HCT116 (cell line): ENCODE results near the gene ACER3. TPM values are rescaled to one million over a fixed set of nuclear protein-coding genes. Genes with fewer than 3 reads are reported as not detected.

Experiments
- ATAC-seq: fragments of 200-7000 bp; cut with Tn5 transposase; 2 replicates; pipeline ENCODE4 v1.9.1; 2020; ENCODE audit warnings: mild to moderate bottlenecking, moderate library complexity
- BruUV-seq: library from RNA; stranded (reverse); fragments of 400-500 nt; replicated peaks from 2 replicates; lab custom pipeline; 2021; lab: Mats Ljungman, UMichigan
- CTCF ChIA-PET: fragments of 300-600 bp; sonication (Branson Sonifier 250); formaldehyde crosslinking; loops from one replicate; lab custom pipeline; 2021; ENCODE audit warnings: antibody characterized with exemption; lab: Charles Lee
- POLR2A ChIA-PET: fragments of 300-600, 350-600 bp; sonication (Branson Sonifier 250); formaldehyde crosslinking; loops from one replicate; lab custom pipeline; 2021; ENCODE audit warnings: antibody characterized with exemption; lab: Charles Lee
- RAD21 ChIA-PET, 2 experiments: fragments of 300-600 bp; sonication (Branson Sonifier 250); formaldehyde crosslinking; loops; one replicate each; lab custom pipeline; 2023; ENCODE audit warnings: low total read pairs in 2 of 2; ENCODE audit not compliant: uncharacterized antibody in 2 of 2, unreplicated experiment in 2 of 2, low non-redundant PET in 1 of 2; lab: Charles Lee
- DNase-seq: peaks from one replicate; pipeline ENCODE4 v3.0.0-alpha.2; 2010; ENCODE audit warnings: low read depth, low spot score
- H2AFZ ChIP-seq: fragments of 200-600 bp; shearing (Covaris generic), sonication (generic); 2 replicates; pipeline ENCODE4 v1.6.1; 2017; ENCODE audit warnings: low read depth, mixed run types, mixed read lengths, antibody characterized with exemption, low read length; ENCODE audit not compliant: poor library complexity, severe bottlenecking
- H3K27ac ChIP-seq: 2 replicates; pipeline ENCODE4 v1.5.1; 2012; ENCODE audit warnings: low read depth, low read length
- H3K27me3 ChIP-seq: fragments of 200-600 bp; sonication (generic); 2 replicates; pipeline ENCODE4 v1.6.1; 2016; ENCODE audit warnings: mixed run types, low read length, mixed read lengths; ENCODE audit not compliant: insufficient read depth
- H3K36me3 ChIP-seq, 2 experiments: fragments of 200-500 bp in 1 of 2; fragments of 200-600 bp in 1 of 2; sonication (Bioruptor generic) in 1 of 2; sonication (generic) in 1 of 2; 2 replicates each; pipeline versions ENCODE4 v1.5.1 to v1.6.1; 2014 to 2016; ENCODE audit warnings: low read length in 2 of 2, inconsistent platforms in 1 of 2, mixed read lengths in 1 of 2, mixed run types in 1 of 2; ENCODE audit not compliant: insufficient read depth in 2 of 2, control insufficient read depth in 1 of 2
- H3K4me1 ChIP-seq, 2 experiments: fragments of 200-600 bp in 1 of 2; sonication (generic) in 1 of 2; 2 replicates each; pipeline versions ENCODE4 v1.5.1 to v1.6.1; 2012 to 2017; ENCODE audit warnings: low read length in 2 of 2, inconsistent platforms in 1 of 2, mild to moderate bottlenecking in 1 of 2, mixed read lengths in 1 of 2, mixed run types in 1 of 2, moderate library complexity in 1 of 2; ENCODE audit not compliant: insufficient read depth in 2 of 2, control insufficient read depth in 1 of 2
- H3K4me2 ChIP-seq: fragments of 200-600 bp; sonication (generic); 2 replicates; pipeline ENCODE4 v1.6.1; 2017; ENCODE audit warnings: mixed run types, low read length, mixed read lengths
- H3K4me3 ChIP-seq, 2 experiments: fragments of 200-600 bp in 1 of 2; sonication (generic) in 1 of 2; replicated peaks in 1 of 2; 2 replicates each; pipeline ENCODE4 v1.5.1; 2011 to 2016; ENCODE audit warnings: low read length in 2 of 2, control low read depth in 1 of 2, low read depth in 1 of 2, mild to moderate bottlenecking in 1 of 2, mixed read lengths in 1 of 2, mixed run types in 1 of 2
- H3K79me2 ChIP-seq: fragments of 200-600 bp; sonication (generic); 2 replicates; pipeline ENCODE4 v1.6.1; 2017; ENCODE audit warnings: mild to moderate bottlenecking, mixed run types, low read length, moderate library complexity, mixed read lengths; ENCODE audit not compliant: insufficient read depth
- H3K9ac ChIP-seq: fragments of 200-600 bp; sonication (generic); 2 replicates; pipeline ENCODE4 v1.6.1; 2016; ENCODE audit warnings: low read length, mixed read lengths
- H3K9me2 ChIP-seq: fragments of 200-600 bp; sonication (generic), shearing (Covaris generic); 2 replicates; pipeline ENCODE4 v1.6.1; 2017; ENCODE audit warnings: mixed run types, mild to moderate bottlenecking, moderate library complexity; ENCODE audit not compliant: insufficient read depth
- H3K9me3 ChIP-seq, 2 experiments: fragments of 200-500 bp in 1 of 2; fragments of 200-600 bp in 1 of 2; sonication (Bioruptor generic) in 1 of 2; sonication (generic) in 1 of 2; 2 replicates each; pipeline ENCODE4 v1.6.1; 2014 to 2017; ENCODE audit warnings: low read length in 2 of 2, mixed read lengths in 2 of 2, inconsistent platforms in 1 of 2, low read depth in 1 of 2, mild to moderate bottlenecking in 1 of 2, mixed run types in 1 of 2, moderate library complexity in 1 of 2; ENCODE audit not compliant: control insufficient read depth in 1 of 2, insufficient read depth in 1 of 2
- H4K20me1 ChIP-seq: fragments of 200-600 bp; sonication (generic), shearing (Covaris generic); 2 replicates; pipeline ENCODE4 v1.6.1; 2017; ENCODE audit warnings: mixed run types, mild to moderate bottlenecking, moderate library complexity; ENCODE audit not compliant: insufficient read depth
- CEBPB ChIP-seq: IDR thresholded peaks from 2 replicates; pipeline ENCODE4 v1.6.1; 2012; ENCODE audit warnings: low read depth
- ELF1 ChIP-seq: IDR thresholded peaks from 2 replicates; pipeline ENCODE4 v1.6.1; 2012; ENCODE audit warnings: low read depth, borderline replicate concordance
- EZH2 ChIP-seq: fragments of 200-600 bp; sonication (generic); IDR thresholded peaks from 2 replicates; pipeline ENCODE4 v1.6.1; 2017; ENCODE audit warnings: antibody characterized with exemption, mixed run types
- EZH2phosphoT487 ChIP-seq: fragments of 200-600 bp; IDR thresholded peaks from 2 replicates; pipeline ENCODE4 v1.6.1; 2018; ENCODE audit warnings: antibody characterized with exemption, borderline replicate concordance
- FOSL1 ChIP-seq: IDR thresholded peaks from 2 replicates; pipeline ENCODE4 v1.6.1; 2012; ENCODE audit warnings: low read depth
- POLR2A ChIP-seq: IDR thresholded peaks from 2 replicates; pipeline ENCODE4 v1.7.0; 2011; ENCODE audit warnings: borderline replicate concordance; ENCODE audit not compliant: insufficient read depth, insufficient read length; ENCODE audit errors: extremely low read depth
- RAD21 ChIP-seq: IDR thresholded peaks from 2 replicates; pipeline ENCODE4 v1.6.1; 2012; ENCODE audit warnings: low read depth, mild to moderate bottlenecking
- SIN3A ChIP-seq: IDR thresholded peaks from 2 replicates; pipeline ENCODE4 v1.6.1; 2012; ENCODE audit warnings: low read depth
- SP1 ChIP-seq: IDR thresholded peaks from 2 replicates; pipeline ENCODE4 v1.6.1; 2012; ENCODE audit warnings: low read depth
- ZBTB33 ChIP-seq: IDR thresholded peaks from 2 replicates; pipeline ENCODE4 v1.6.1; 2011; ENCODE audit warnings: mild to moderate bottlenecking, low read length, moderate library complexity; ENCODE audit not compliant: insufficient replicate concordance; ENCODE audit errors: extremely low read depth
- intact Hi-C: fragments of 100-400 bp; cut with micrococcal nuclease; formaldehyde crosslinking; loops from 2 replicates; pipeline ENCODE4 v1.10.0; 2022
- total RNA-seq: library from RNA; stranded (reverse); gene quantifications from one replicate; pipeline ENCODE4 v1.2.1, GENCODE V29; 2021; ENCODE audit not compliant: unreplicated experiment

The ACER3 gene
- total RNA-seq, 1 experiment from 2014 or later: 19.1 TPM

GRCh38 chr11:76980196-76980595 is 119.5 kb downstream of the ACER3 start:
- CTCF ChIA-PET: interaction anchor here (1.3 to 1.5 kb wide), 2 partner anchors 60 to 258 kb away, joined by 3 to 5 read pairs; no protein-coding TSS in a partner anchor
- no peak for DNase-seq

More at GRCh38 chr11:76980196-76980595, 119.5 kb downstream of the ACER3 start:
- H3K27me3 ChIP-seq: no peaks in the 10 kb centered on the region
- ATAC-seq: no peak
- no peaks in the 10 kb centered on the region for H3K9me3 ChIP-seq
- TF ChIP-seq SP1: no peak
- no peak for TF ChIP-seq CEBPB
- no peak for TF ChIP-seq ZBTB33
- TF ChIP-seq RAD21: no peak
- TF ChIP-seq EZH2: no peak
- no peak for TF ChIP-seq FOSL1
- TF ChIP-seq EZH2phosphoT487: no peak
- TF ChIP-seq ELF1: no peak
- no peak for TF ChIP-seq SIN3A
- TF ChIP-seq POLR2A: no peak
- no peak overlapping the region for H3K4me2 ChIP-seq
- no peak overlapping the region for H3K9ac ChIP-seq
- ChIA-PET POLR2A (no interaction called here), RAD21 (no interaction called here)
- H3K4me3 ChIP-seq: no peak overlapping the region
- no peaks in the 10 kb centered on the region for H4K20me1 ChIP-seq
- H2AFZ ChIP-seq: no peak overlapping the region
- H3K4me1 ChIP-seq: peaks cover 5 to 6% of the 10 kb centered on the region in 2 experiments; a peak in 3 of 4 replicates
- no peak overlapping the region for H3K27ac ChIP-seq
- BruUV-seq: no TSS peak
- no peaks in the 10 kb centered on the region for H3K9me2 ChIP-seq
- no peaks in the 10 kb centered on the region for H3K79me2 ChIP-seq
- intact Hi-C loops: no loop called here
- H3K36me3 ChIP-seq: no peaks in the 10 kb centered on the region
